Calu3 (cell line): ENCODE results near the gene ASNSD1. TPM values are rescaled to one million over a fixed set of nuclear protein-coding genes. Genes with fewer than 3 reads are reported as not detected.

Source experiments
- BruUV-seq: library from RNA; stranded (reverse); fragments of 400-500 nt; replicated peaks from 2 replicates; lab custom pipeline; 2021; lab: Mats Ljungman, UMichigan
- CTCF ChIA-PET: fragments of 300-600 bp; sonication (Branson Sonifier 250); formaldehyde crosslinking; loops from one replicate; lab custom pipeline; 2022; ENCODE audit warnings: antibody characterized with exemption; lab: Charles Lee
- DNase-seq: peaks from one replicate; pipeline ENCODE4 v3.0.0; 2022
- H3K27ac Mint-ChIP-seq: one replicate; pipeline ENCODE4 v1.8.0; 2022; ENCODE audit warnings: mixed read lengths; ENCODE audit not compliant: unreplicated experiment
- H3K27me3 Mint-ChIP-seq: one replicate; pipeline ENCODE4 v1.8.0; 2022; ENCODE audit warnings: mixed read lengths; ENCODE audit not compliant: unreplicated experiment
- H3K36me3 Mint-ChIP-seq: one replicate; pipeline ENCODE4 v1.8.0; 2022; ENCODE audit warnings: mild to moderate bottlenecking, moderate library complexity, mixed read lengths; ENCODE audit not compliant: insufficient read depth, unreplicated experiment
- H3K4me1 Mint-ChIP-seq: one replicate; pipeline ENCODE4 v1.8.0; 2022; ENCODE audit warnings: mild to moderate bottlenecking, low read depth, mixed read lengths; ENCODE audit not compliant: unreplicated experiment
- H3K4me3 Mint-ChIP-seq: one replicate; pipeline ENCODE4 v1.8.0; 2022; ENCODE audit warnings: mild to moderate bottlenecking, low read depth, moderate library complexity, mixed read lengths; ENCODE audit not compliant: unreplicated experiment
- H3K9me3 Mint-ChIP-seq: one replicate; pipeline ENCODE4 v1.8.0; 2022; ENCODE audit warnings: low read depth, mixed read lengths; ENCODE audit not compliant: unreplicated experiment
- CTCF ChIP-seq: fragments of 200-600 bp; IDR thresholded peaks from one replicate; pipeline ENCODE4 v1.8.0; 2022; ENCODE audit warnings: antibody characterized with exemption; ENCODE audit not compliant: unreplicated experiment
- intact Hi-C: fragments of 100-400 bp; cut with micrococcal nuclease; formaldehyde crosslinking; loops from one replicate; pipeline ENCODE4 v1.10.0; 2022; ENCODE audit not compliant: unreplicated experiment
- total RNA-seq: library from RNA; stranded (reverse); gene quantifications from 2 replicates; pipeline ENCODE4 v1.2.3, GENCODE V29; 2022

Gene ASNSD1
- total RNA-seq, 1 experiment from 2014 or later: 30.7 TPM

GRCh38 chr2:189681203-189681602 lies 19.9 kb downstream of the ASNSD1 start:
- Mint-ChIP-seq H3K27ac (no peak overlapping the region), H3K4me3 (no peak overlapping the region), H3K27me3 (no peaks in the 10 kb centered on the region), H3K9me3 (peaks cover 7% of the 10 kb centered on the region), H3K4me1 (no peaks in the 10 kb centered on the region), H3K36me3 (no peaks in the 10 kb centered on the region)
- BruUV-seq: no TSS peak
- DNase-seq: no peak
- CTCF ChIA-PET: no interaction called here
- intact Hi-C loops: no loop called here
- no peak for TF ChIP-seq CTCF

- no peaks in the 10 kb centered on the region for H3K36me3 Mint-ChIP-seq
- intact Hi-C loops: no loop called here
- H3K27ac Mint-ChIP-seq: no peak overlapping the region
- H3K27me3 Mint-ChIP-seq: no peaks in the 10 kb centered on the region
- no peak overlapping the region for H3K4me3 Mint-ChIP-seq
- H3K9me3 Mint-ChIP-seq: peaks cover 7% of the 10 kb centered on the region
- no peak for TF ChIP-seq CTCF
- CTCF ChIA-PET: no interaction called here
- DNase-seq: no peak
- no peaks in the 10 kb centered on the region for H3K4me1 Mint-ChIP-seq
- no TSS peak for BruUV-seq
These were observed 20.6 kb downstream of the ASNSD1 start for GRCh38 chr2:189681903-189682302.

GRCh38 chr2:189683348-189683747 lies 22.1 kb downstream of the ASNSD1 start:
- intact Hi-C loops: no loop called here
- Mint-ChIP-seq H3K9me3 (peaks cover 7% of the 10 kb centered on the region), H3K27me3 (no peaks in the 10 kb centered on the region), H3K36me3 (no peaks in the 10 kb centered on the region), H3K27ac (no peak overlapping the region), H3K4me3 (no peak overlapping the region), H3K4me1 (no peaks in the 10 kb centered on the region)
- no TSS peak for BruUV-seq
- CTCF ChIA-PET: no interaction called here
- no peak for TF ChIP-seq CTCF
- DNase-seq: no peak

- no peak overlapping the region for H3K27ac Mint-ChIP-seq
- no peaks in the 10 kb centered on the region for H3K4me1 Mint-ChIP-seq
- DNase-seq: no peak
- H3K27me3 Mint-ChIP-seq: no peaks in the 10 kb centered on the region
- intact Hi-C loops: no loop called here
- CTCF ChIA-PET: interaction anchor here (0.7 to 1.0 kb wide), 2 partner anchors 11 to 24 kb away, joined by 3 read pairs; no protein-coding TSS in a partner anchor
- H3K9me3 Mint-ChIP-seq: peaks cover 2% of the 10 kb centered on the region
- H3K36me3 Mint-ChIP-seq: no peaks in the 10 kb centered on the region
- no peak for TF ChIP-seq CTCF
- no peak overlapping the region for H3K4me3 Mint-ChIP-seq
- BruUV-seq: no TSS peak
These were observed 23.6 kb downstream of the ASNSD1 start for GRCh38 chr2:189684811-189685210.
